Ascending aorta (tissue), 2 donors: ENCODE measurements around the gene SLC27A6. TPM values are rescaled to one million over a fixed set of nuclear protein-coding genes. Genes with fewer than 3 reads are reported as not detected.

Experiments
- DNase-seq, 2 donors: peaks; one replicate each; pipeline ENCODE4 v3.0.0-alpha.2; 2019; ENCODE audit warnings: low spot score in 2 of 2
- H3K27ac ChIP-seq, 2 donors: fragments of 200-600 bp; sonication (generic); one replicate each; pipeline ENCODE4 v1.5.1; 2016 to 2017; ENCODE audit warnings: mild to moderate bottlenecking in 1 of 2
- H3K27me3 ChIP-seq: fragments of 200-600 bp; sonication (generic); one replicate; pipeline ENCODE4 v1.5.1; 2017
- H3K36me3 ChIP-seq, 2 donors: fragments of 200-600 bp; sonication (generic); one replicate each; pipeline ENCODE4 v1.5.1; 2016
- H3K4me1 ChIP-seq, 2 donors: fragments of 200-600 bp; sonication (generic); one replicate each; pipeline ENCODE4 v1.5.1; 2016 to 2017; ENCODE audit warnings: mild to moderate bottlenecking in 1 of 2
- H3K4me3 ChIP-seq, 2 donors: fragments of 200-600 bp; sonication (generic); one replicate each; pipeline ENCODE4 v1.5.1; 2016 to 2017; ENCODE audit warnings: mild to moderate bottlenecking in 1 of 2
- H3K9me3 ChIP-seq, 2 donors: fragments of 200-600 bp; sonication (generic); one replicate each; pipeline ENCODE4 v1.5.1; 2016
- CTCF ChIP-seq, 3 experiments: fragments of 200-600 bp in 2 of 3; fragments of 450-650 bp in 1 of 3; sonication (generic) in 2 of 3; IDR thresholded peaks; one replicate each; pipeline ENCODE4 v1.5.1; 2016 to 2019; ENCODE audit warnings: antibody characterized with exemption in 3 of 3, mild to moderate bottlenecking in 1 of 3, moderate library complexity in 1 of 3
- intact Hi-C: fragments of 100-400 bp; cut with DNase I; formaldehyde crosslinking; loops from one replicate; pipeline ENCODE4 v1.15.1; 2023
- total RNA-seq: library from RNA; depleted of rRNA; stranded (reverse); fragments of >200 nt; gene quantifications from one replicate; pipeline ENCODE4 v1.1.0, GENCODE V29; 2016

The SLC27A6 gene, protein sequence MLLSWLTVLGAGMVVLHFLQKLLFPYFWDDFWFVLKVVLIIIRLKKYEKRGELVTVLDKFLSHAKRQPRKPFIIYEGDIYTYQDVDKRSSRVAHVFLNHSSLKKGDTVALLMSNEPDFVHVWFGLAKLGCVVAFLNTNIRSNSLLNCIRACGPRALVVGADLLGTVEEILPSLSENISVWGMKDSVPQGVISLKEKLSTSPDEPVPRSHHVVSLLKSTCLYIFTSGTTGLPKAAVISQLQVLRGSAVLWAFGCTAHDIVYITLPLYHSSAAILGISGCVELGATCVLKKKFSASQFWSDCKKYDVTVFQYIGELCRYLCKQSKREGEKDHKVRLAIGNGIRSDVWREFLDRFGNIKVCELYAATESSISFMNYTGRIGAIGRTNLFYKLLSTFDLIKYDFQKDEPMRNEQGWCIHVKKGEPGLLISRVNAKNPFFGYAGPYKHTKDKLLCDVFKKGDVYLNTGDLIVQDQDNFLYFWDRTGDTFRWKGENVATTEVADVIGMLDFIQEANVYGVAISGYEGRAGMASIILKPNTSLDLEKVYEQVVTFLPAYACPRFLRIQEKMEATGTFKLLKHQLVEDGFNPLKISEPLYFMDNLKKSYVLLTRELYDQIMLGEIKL
- 0.43 TPM for total RNA-seq

GRCh38 chr5:128965011-128965637, at the start of gene SLC27A6:
Gene SLC27A6, plus strand, starts transcription at chr5:128965488. Its CDS starts 650 bp downstream, at chr5:128966138.
- Histone ChIP-seq H3K4me3 (peak within 1 kb of the TSS; percentile 33 to 35), H3K27me3 (no peaks in the 10 kb centered on the region), H3K27ac (no peak within 1 kb of the TSS), H3K36me3 (no peaks in the 10 kb centered on the region), H3K4me1 (no peaks in the 10 kb centered on the region), H3K9me3 (no peaks in the 10 kb centered on the region)
- TF ChIP-seq CTCF (IDR thresholded peaks at IDR 0.05) = no peak
- DNase-seq = no peak
- intact Hi-C loops = no loop called here

DNA sequence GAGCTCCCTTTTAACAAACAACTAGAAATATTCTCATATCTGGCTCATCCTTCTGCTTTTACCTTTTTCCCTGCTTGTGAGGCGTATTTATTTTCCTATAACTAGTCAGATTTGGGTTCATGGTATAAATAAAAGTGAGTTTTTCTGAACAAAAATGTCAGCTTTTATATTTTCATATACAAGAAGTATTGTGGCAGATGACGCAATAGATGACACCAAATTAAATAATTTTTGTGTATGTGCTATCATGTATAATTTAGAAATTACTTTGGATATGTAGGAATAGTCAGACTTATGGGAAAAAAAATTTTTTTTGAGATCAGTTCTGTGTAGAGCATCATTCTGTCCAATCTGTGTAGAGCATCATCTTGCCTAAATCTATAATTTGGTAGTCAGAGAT, 45.7 kb upstream of the SLC27A6 start:
- Histone ChIP-seq H3K4me1 (no peaks in the 10 kb centered on the region), H3K27me3 (no peaks in the 10 kb centered on the region), H3K9me3 (no peaks in the 10 kb centered on the region), H3K36me3 (no peaks in the 10 kb centered on the region), H3K27ac (no peak overlapping the region), H3K4me3 (no peak overlapping the region)
- no peak for TF ChIP-seq CTCF (IDR thresholded peaks at IDR 0.05)
- intact Hi-C loops = no loop called here
- DNase-seq = no peak

GRCh38 chr5:128920345-128921215, 44.7 kb upstream of the SLC27A6 start:
- intact Hi-C loops = no loop called here
- no peak for TF ChIP-seq CTCF (IDR thresholded peaks at IDR 0.05)
- Histone ChIP-seq H3K4me3 (no peak overlapping the region), H3K27me3 (no peaks in the 10 kb centered on the region), H3K4me1 (no peaks in the 10 kb centered on the region), H3K9me3 (no peaks in the 10 kb centered on the region), H3K36me3 (no peaks in the 10 kb centered on the region), H3K27ac (no peak overlapping the region)
- DNase-seq = no peak

DNA sequence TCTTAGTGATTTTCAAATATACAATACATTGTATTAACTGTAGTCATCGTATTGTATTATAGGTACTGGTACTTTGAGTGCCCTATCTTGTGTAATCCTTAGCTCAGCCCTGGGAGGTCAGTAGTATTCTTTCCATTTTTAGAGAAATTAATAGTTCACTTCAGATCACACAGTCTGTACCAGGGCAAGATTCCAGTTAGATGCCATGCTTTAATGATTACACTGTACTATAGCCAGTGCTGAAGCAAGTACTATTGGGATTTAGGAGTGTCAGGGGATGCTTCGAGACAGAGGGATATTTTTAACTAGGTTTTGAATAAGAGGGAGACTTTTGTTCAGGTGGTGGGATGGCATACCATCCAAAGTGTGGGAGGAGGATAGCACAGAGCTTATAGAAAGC, 41.0 kb upstream of the SLC27A6 start:
- intact Hi-C loops = no loop called here
- no peaks in the 10 kb centered on the region for H3K36me3 ChIP-seq
- no peaks in the 10 kb centered on the region for H3K4me1 ChIP-seq
- H3K27me3 ChIP-seq = no peaks in the 10 kb centered on the region
- H3K27ac ChIP-seq = no peak overlapping the region
- no peak for TF ChIP-seq CTCF (IDR thresholded peaks at IDR 0.05)
- no peak overlapping the region for H3K4me3 ChIP-seq
- no peaks in the 10 kb centered on the region for H3K9me3 ChIP-seq
- no peak for DNase-seq

GRCh38 chr5:128925973-128926372, 39.3 kb upstream of the SLC27A6 start:
- DNase-seq = no peak
- Histone ChIP-seq H3K36me3 (no peaks in the 10 kb centered on the region), H3K4me1 (no peaks in the 10 kb centered on the region), H3K27ac (no peak overlapping the region), H3K4me3 (no peak overlapping the region), H3K27me3 (no peaks in the 10 kb centered on the region), H3K9me3 (no peaks in the 10 kb centered on the region)
- TF ChIP-seq CTCF (IDR thresholded peaks at IDR 0.05) = no peak
- intact Hi-C loops = no loop called here
